HG03060 (cell line): Measurements from ENCODE around the gene FNDC3B.

ENCODE experiments used
- ATAC-seq: cut with Tn5 transposase; IDR thresholded peaks from one replicate; pipeline ENCODE4 v1.9.1; 2021; ENCODE audit warnings: low read depth, moderate number of reproducible peaks; ENCODE audit not compliant: unreplicated experiment

Gene FNDC3B

DNA sequence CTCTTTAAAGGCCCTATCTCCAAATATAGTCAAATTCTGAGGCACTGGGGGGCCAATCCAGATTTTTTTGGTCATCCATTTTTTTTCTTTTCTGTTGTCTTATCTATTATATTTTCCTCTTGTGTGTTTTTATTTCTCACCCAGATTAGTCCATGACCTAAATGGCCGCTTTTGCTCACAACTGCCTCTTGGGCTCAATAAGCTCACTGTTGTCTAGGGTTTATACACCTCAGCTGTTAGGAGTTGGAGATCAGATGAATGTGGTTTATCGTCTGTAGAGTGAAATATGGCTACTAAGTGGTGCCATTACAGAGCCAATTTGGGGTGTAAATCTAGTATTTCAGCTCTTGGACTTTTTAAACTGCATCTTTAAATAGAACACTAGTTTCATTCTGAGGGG is 235.5 kb downstream of the FNDC3B start:
- ATAC-seq: no peak

DNA sequence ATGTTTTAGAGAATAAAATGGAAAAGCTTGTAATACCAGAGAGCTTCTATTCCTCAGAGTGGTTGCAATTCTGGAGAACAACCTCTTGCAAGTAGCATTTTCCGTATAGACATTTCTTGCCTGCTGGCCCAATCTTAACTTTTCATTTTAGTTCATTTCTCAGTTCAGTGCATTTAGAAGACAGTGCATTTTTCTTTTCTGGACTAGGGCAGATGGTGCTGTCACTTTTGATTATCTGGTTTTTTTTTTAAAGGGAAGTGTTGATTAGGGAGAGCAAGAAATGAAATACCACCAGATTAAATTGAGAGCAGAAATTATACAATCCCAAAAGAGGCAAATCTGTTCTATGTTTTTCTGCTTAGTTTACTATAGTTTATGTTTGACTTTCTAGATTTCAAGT is 236.2 kb downstream of the FNDC3B start:
- ATAC-seq: no peak

DNA sequence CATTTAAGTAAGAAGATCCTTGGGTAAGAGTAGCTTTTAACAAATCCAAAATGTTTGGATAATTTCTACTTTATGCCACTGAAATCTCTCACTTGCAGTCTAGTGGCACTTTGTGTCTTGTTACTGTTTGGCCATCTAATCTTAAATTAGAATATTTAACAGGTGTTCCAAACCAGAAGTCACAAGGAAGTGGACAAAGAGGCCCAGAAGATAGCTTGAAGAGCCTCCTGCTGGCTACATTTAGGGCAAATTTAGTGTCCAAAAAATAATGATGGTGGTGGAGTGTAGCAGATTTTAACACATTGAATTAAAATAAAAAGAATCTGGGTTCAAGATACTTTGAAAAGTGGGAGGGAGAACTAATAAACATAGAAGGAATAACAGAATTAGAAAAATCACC is 236.7 kb downstream of the FNDC3B start:
- ATAC-seq: no peak

DNA sequence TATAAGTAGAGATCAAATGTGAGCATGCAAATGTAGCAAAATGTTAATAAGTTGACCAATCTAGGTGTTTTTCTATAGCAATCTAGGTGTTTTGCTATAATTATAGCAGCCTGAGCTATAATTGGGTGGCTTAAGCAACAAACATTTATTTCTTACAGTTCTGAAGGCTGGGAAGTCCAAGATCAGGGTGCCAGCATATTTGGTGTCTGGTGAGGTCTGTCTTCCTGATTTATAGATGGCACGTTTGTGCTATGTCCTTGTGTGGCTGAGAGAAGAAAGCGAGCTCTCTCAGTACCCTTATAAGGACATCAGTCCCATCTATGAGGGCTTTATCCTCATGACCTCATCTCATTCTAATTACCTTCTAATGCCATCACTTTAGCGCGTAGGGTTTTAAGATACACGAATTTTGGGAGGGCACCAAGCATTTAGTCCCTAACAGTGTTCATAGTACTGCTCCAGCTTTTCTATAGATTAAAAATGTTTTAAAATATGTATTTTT is 237.8 kb downstream of the FNDC3B start:
- no peak for ATAC-seq

DNA sequence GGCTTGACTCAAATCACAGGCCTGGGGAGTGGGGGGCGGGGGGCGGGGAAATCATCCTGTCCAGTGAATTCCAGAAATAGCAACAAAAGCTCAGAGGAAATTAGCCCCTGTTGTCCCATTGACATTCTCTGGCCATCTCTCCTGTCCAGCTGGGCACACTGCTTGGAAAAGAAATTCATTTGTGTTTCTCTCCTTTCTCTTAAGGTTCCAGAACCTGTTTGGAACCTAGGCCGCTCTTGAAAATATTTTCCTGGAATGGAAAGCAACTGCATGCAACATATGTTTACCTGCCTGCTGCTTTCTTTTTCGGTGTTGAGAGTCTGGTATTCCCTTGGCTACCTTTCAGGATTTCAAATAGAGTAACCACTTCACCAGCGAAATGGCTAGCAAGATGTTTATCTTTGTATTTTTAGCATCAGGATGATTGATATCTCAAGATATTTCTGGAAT is 239.8 kb downstream of the FNDC3B start:
- no peak for ATAC-seq

DNA sequence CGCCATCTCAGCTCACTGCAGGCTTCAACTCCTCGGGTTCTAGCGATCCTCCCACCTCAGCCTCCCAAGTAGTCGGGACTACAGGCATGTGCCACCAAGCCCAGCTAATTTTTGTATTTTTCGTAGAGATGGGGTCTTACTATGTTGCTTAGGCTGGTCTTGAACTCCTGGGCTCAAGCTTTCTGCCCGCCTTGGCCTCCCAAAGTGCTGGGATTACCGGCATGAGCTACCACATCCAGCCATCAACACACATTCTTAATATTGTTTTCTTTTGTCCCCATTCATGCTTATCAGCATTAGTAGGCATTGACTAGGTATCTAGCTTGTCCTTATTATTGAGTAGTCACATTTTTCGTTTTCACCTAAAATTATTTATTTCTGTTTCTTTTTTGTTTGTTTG is 240.6 kb downstream of the FNDC3B start:
- ATAC-seq: no peak

DNA sequence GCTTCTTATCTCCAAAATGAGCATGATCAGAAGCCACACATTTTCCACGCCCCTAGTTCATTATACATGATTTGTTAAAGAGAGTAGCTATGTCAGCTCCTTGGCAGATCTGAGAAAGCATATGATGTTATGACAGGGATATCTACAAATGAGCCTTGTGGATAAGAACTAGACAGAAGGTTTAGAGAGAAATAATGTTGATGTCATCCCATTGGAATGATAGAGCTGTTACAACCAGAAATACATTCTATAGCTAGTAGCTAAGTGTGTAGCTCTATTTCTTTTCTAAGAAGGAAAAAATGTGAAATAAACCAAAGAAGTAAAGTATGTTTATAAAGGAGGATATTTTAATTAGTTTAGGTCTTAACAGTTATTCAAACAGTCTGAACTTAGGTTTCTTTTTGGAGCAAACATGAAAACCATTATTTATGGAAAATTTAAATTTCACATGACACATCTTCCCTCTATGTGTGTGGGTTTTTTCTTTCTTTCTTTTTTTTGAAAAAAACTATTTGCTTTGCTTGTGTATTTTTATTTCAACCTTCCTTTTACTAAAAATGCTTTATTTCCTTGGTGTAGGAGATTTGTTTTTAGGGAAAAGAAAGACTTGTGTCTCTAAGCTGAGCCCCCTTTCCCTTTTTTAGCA is 241.2 kb downstream of the FNDC3B start:
- ATAC-seq: no peak

DNA sequence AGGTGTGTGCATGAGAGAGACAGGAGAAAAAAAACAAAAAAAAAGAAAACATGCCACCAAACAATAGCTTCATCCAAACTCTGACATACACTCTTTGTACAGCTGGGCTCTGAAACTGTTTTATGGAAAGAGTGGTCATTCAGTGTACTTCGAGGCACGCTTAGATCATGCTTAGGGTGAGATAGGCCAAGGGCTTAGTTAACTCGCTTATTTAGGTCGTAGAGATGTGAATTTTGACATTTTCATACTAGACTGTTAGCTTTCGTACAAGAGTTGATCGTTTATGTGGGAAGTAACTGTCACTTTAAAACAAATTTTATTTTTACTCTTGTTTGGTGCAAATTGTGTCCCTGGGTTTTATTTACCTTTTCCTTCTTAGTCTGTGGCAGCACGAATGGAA is 242.5 kb downstream of the FNDC3B start:
- ATAC-seq: no peak

DNA sequence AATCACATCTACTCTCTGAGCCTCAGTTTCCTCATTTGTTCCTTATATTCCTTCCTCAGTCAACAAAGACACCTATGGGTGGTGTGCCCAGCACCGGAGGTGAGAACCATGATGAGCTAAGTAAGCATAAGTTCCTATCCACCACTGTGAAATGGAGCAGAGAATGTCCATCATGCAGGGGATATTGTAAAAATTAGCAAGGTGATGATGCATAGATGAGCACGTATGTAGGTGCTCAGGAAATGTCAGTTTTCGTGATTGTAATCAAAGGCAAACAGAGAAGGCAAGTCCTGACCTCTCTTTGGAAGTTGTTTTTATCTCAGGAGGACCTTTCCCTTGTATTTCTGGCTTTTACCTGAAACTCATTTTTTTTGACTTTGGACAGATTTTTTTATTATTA is 243.5 kb downstream of the FNDC3B start:
- ATAC-seq: no peak

DNA sequence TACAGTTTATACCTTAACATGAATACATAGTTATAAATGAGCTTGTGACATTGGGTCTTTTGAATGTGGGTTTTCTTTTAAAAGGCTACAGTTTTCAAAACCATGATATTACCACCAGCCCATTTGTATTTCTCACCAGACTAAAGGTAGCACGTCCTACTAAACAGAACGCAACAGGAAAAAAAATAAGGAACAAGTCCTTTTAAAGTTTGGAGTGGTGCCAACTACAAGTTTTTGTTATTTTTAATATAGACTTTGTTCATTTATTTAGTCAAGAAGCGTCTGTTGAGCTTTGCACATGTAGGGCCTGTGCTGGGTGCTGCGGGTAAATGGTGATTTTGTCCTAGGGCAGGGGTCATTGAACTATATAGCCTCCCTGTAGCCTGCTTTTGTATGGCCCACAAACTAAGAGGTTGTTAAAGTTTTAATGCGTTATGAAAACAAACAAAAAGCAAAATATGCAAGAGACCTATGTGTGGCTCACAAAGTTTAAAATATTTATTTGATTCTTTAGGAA is 244.5 kb downstream of the FNDC3B start:
- no peak for ATAC-seq

DNA sequence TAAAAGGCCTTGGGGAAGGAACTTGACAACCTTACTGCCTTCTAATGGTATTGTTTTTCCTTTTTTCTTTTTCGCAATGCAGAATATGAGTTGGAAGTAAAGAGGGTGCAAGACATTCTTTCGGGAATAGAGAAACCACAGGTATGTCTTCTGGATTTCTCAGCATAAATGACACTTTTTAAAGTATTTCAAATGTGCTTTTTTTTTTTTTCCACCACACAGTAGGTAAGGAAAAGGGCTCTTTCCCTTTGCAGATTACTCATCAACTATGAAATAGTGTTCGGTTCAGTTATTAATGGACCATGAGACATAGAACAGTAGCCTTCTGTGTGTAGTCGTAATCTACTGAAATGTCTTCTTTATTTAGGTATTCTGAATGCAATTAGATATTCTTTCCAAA is 246.5 kb downstream of the FNDC3B start:
- no peak for ATAC-seq

DNA sequence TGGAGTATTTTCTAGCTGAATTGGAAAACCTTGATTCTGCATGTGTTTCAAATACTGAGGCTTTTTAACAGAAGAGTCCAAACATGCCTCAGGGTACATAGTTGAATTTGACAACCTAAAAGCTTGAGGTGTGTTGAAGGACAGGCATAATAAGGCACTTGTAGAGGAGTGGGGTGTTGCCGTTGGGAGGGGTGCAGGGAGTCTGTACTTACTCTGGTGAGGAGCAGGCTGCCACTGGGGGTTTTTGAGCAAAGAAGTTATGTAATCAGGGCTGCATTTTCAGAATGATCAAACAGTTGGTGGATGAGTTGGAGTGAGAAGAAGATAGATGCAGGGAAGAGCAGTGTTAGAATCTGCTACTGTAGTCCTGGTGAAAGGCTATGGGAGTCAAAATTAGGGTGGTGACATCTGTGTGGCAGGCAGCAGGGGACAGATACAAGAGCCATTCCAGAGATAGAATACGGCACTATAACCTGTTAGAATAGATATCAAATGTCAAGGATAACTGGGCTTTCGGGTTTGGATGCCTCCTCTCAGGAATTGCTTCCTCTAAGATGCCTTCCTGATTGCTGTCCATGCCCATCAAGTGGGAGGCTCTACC is 247.3 kb downstream of the FNDC3B start:
- ATAC-seq: no peak

DNA sequence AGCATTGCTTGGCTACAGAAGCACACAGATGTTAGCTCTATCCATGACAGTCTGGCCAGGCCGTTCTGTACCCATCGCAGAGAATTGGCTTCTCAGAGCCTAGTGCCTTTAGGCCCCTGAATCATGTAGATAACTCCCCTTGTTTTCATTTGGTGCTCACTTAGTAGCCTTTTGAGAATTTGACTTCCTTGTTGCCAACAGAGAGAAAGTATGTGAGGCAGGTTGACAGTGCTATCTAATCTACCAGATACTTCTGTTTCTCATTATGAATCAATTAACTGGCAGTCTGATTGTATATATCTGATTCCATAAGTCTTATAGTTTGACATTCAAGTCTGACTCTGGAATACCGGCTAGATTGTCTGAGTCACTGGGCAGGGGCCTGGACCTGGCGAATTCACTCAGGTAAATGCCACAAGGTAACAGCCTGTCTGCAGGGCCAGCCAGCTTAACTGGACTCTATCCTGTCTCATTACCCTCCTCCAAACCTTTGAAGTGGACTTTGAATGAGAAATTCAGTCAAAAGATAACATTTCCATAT is 248.6 kb downstream of the FNDC3B start:
- ATAC-seq: no peak

DNA sequence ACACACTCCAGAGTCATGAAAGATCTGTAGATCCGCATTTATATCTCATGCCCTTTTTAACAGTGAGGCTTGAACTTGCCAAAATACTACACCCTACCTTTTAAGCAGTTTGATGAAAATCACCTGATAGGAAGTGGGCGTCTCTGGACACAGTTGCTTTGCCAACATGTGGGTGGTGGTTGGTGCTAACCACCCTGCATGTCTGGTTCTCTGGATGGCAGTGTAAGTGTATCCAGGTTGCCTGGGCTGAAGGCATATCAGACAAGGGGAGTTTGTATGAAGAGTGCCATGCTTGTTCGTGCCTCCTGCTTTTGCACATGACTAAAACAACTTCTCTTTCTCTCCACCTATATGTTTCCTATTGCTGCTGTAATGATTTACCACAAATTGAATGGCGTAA is 249.3 kb downstream of the FNDC3B start:
- ATAC-seq: no peak

DNA sequence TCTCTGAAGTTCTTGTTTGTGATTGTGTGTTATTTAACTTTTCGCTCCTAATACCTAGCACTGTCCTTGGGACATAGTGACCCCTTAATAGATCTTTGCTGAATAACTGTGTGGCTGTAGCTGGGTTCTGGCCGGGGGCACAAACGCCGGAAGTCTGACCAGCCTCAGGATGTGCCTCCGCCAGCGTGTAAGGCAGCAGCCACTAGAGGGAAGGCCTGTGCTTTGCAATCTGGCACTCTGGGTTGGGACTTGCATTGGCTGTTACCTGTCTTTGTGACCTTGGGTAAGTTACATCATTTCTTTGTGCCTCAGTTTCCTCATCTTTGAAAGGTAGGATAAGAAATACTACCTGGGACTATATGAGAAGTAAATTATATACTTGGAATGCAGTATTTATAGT is 250.2 kb downstream of the FNDC3B start:
- no peak for ATAC-seq

DNA sequence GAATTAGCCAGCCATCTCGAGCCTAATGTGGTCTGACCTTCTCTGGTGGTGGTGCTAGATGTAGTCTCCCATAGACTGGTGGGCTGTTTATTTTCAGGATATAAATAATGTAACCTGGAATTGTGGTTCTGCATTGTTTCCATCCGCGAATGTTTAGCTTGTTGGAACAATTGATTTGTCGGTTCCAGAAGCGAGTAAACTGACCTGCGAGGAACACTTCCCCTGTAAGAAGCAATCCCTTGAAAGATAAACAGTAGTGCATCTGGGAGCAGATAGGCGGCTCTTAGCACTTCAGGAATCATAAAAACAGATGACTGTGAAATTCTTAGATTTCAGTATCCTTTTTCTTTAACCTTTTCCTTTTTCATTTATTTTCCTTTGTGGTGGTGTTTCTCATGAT is 251.1 kb downstream of the FNDC3B start:
- ATAC-seq: no peak

DNA sequence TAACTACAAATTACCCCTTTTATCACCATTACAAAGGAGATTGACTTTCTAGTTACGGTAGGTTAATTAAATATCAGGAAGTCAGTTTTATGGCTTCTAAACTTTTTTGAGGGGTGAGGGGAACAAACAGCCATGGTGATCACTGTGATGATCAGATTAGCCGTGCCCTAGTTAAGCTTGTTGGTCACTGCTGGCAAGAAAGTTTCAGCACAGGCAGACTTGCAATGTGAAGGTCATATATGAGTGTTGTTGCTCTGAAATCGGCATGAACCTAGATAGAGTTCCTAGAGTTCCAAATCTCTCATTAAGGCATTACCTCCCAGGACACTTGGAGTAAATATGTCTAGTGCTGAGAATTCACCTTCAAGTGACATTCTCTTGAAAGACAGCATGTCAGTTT is 252.3 kb downstream of the FNDC3B start:
- ATAC-seq: no peak

DNA sequence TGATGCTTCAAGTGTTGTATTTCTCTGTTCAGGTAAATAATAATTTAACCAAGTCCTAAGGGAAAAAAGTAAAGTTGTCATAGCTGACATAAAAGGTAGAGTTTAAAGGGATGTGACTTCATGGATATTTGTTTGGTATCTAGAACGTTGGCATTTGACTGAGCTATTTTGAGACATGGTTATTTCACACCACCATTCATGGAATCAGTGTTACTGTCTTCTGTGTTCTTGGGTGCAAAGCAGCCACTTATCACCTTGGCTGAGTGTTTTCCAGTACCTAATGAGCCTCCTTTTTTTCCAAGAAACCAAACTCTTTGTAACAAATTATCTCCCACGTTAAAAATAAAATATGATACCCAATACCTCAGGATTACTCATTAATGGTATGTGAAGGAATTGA is 253.0 kb downstream of the FNDC3B start:
- ATAC-seq: no peak

DNA sequence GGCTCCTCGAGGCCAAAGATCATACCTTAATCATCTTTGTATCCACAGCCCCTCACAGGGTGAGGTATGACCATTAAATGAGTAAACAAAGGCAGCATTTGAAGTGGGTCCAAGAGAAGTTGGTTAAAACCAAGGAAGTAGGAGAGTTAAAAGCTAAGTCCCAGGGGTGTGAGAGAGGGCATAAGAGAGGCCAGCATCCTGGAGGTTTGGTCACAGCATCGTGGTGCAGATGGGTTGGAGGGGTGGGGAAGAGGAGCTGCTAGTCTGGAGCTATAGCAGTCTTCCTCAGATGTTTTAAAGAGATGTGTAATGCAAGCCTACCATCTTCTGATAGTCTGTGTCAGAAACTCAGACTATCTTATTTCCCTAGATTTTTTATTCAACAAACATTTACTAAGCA is 253.7 kb downstream of the FNDC3B start:
- ATAC-seq: no peak

DNA sequence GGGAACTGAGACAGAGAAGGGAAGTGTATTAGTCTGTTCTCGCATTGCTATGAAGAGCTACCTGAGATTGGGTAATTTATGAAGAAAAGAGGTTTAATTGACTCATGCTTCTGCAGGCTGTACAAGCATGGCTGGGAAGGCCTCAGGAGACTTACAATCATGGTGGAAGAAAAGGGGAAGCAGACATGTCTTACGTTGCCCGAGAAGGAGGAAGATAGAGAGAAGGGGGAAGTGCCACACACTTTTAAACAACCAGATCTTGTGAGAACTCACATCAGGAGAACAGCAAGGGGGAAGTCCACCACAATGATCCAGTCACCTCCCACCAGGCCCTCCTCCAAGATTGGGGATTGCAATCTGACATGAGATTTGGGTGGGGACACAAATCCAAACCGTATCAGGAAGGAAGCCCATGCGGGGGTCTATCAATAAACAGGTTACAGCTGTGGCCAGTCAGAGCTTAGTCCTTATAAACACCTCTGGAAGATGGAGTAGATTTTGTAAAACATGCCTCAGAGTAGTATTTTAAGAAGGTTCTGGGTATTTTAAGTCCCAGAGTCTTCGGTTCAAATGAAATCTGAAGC is 254.9 kb downstream of the FNDC3B start:
- ATAC-seq: no peak

DNA sequence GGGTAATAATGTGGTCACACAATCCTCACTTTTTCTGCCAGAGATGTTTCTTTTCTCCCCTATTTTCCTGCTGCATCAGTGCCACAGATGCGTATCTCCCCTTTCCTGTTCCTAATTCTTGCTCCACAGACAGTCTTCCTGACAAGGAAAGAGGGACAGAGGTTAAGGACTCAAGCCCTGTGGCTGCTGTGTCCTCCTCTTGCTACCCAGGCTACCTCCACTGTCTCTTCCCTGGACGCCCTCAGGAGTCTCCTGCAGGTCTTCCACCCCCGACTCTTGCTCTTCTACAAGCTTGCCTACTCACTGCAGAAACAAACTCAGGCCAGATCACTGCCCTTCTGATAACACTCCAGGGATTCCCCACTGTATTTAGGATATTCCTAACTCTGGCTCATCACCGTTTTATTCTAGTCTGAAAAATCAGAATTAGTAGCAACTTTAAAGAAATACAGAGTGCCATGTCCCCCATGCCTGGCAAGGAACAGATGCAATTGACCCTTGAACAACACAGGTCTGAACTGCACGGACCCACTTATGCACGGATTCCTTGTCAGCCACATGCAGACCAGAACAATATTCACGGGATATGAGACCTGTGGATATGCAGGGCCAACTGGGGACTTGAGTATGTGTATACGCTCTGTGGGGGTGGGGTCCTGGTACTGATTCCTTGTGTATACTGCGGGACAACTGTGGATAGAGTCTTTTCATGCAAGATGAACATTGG is 257.0 kb downstream of the FNDC3B start:
- ATAC-seq: no peak
